Measurements from ENCODE around the gene IFI27. TPM values are rescaled to one million over a fixed set of nuclear protein-coding genes. Genes with fewer than 3 reads are reported as not detected.

IFI27 gene
- total and polyA plus RNA-seq, 2 of the 4 experiments (the other 2 are of a cell fraction): under 0.01 to 0.60 TPM

GRCh38 chr14:94127330-94127729 is 16.8 kb downstream of the IFI27 start:
- no TSS peak for BruUV-seq (replicated peaks)
- no peak overlapping the region for H2AK5ac ChIP-seq (ENCODE audit: low read depth, low read length)
- H3K9me3 ChIP-seq (ENCODE audit: control insufficient read depth, insufficient read depth, low read length): no peaks in the 10 kb centered on the region
- H4K5ac ChIP-seq (ENCODE audit: low read depth, low read length): no peak overlapping the region
- no peak overlapping the region for H2BK15ac ChIP-seq (ENCODE audit: low read depth, low read length)
- H4K91ac ChIP-seq (ENCODE audit: insufficient read depth, low read depth, low read length): no peak overlapping the region
- CTCF ChIA-PET: no interaction called here
- no peak overlapping the region for H2BK5ac ChIP-seq (ENCODE audit: low read depth, low read length, poor library complexity, severe bottlenecking)
- POLR2A ChIA-PET (ENCODE audit: unreplicated experiment): no interaction called here
- H3K9me1 ChIP-seq (ENCODE audit: insufficient read depth, low read length): peaks cover 5% of the 10 kb centered on the region; the same call in 1 of the 2 replicates
- ATAC-seq (ENCODE audit: low read depth) (no peak), DNase-seq (no peak)
- intact Hi-C loops (cut with micrococcal nuclease) (no loop called here), in situ Hi-C loops (cut with MboI; ENCODE audit: low sequenced_read_pairs) (no loop called here), dilution Hi-C loops (cut with HindIII; ENCODE audit: low sequenced_read_pairs, unreplicated experiment) (no loop called here)
- H3K18ac ChIP-seq (ENCODE audit: low read depth, low read length): no peak overlapping the region
- H4K20me1 ChIP-seq (ENCODE audit: insufficient read depth, low read length): no peaks in the 10 kb centered on the region
- no peak overlapping the region for H3K4me2 ChIP-seq (ENCODE audit: low read depth, low read length)
- H3K56ac ChIP-seq (ENCODE audit: extremely low read depth, insufficient read depth, low read length): no peak overlapping the region
- TF ChIP-seq SMC3 (IDR thresholded peaks at IDR 0.05; ENCODE audit: low read depth, low read length) (no peak), FOS (IDR thresholded peaks at IDR 0.05; ENCODE audit: low read depth, low read length) (no peak), MXI1 (IDR thresholded peaks at IDR 0.05; ENCODE audit: borderline replicate concordance, low read depth, low read length) (no peak), MAZ (IDR thresholded peaks at IDR 0.05; ENCODE audit: borderline replicate concordance, low read depth, low read length) (no peak), RCOR1 (IDR thresholded peaks at IDR 0.05; ENCODE audit: insufficient replicate concordance, low read length) (no peak), POLR2A (IDR thresholded peaks at IDR 0.05; ENCODE audit: low read depth, low read length) (no peak), MAFK (IDR thresholded peaks at IDR 0.05; ENCODE audit: low read depth, low read length) (no peak), CTCF (conservative IDR thresholded peaks at IDR 0.05; ENCODE audit: low read depth, low read length) (no peak), BHLHE40 (IDR thresholded peaks at IDR 0.05; ENCODE audit: low read depth, low read length) (no peak), CEBPB (IDR thresholded peaks at IDR 0.05; ENCODE audit: low read depth, low read length) (no peak), RFX5 (IDR thresholded peaks at IDR 0.05; ENCODE audit: low read depth, low read length) (no peak)
- H3K9ac ChIP-seq (ENCODE audit: low read depth, low read length): no peak overlapping the region
- H3K23ac ChIP-seq (ENCODE audit: low read depth, low read length): no peak overlapping the region
- peaks cover 0 to 14% of the 10 kb centered on the region in 2 experiments; a peak in 1 of 4 replicates for H3K79me1 ChIP-seq (ENCODE audit: low read depth in 1 of 2, low read length in 2 of 2)
- no peak overlapping the region for H3K4ac ChIP-seq (ENCODE audit: low read depth, low read length)
- H2AK9ac ChIP-seq (replicated peaks; ENCODE audit: low read depth, low read length, poor library complexity): no peak overlapping the region
- H2BK120ac ChIP-seq (ENCODE audit: low read depth, low read length): no peak overlapping the region
- no peak overlapping the region for H4K8ac ChIP-seq (ENCODE audit: low read depth in 2 of 2, low read length in 2 of 2)
- H2BK20ac ChIP-seq (ENCODE audit: low read depth, low read length): no peak overlapping the region
- H2AFZ ChIP-seq (replicated peaks; ENCODE audit: low read length, poor library complexity): no peak overlapping the region
- no peaks in the 10 kb centered on the region for H3K27me3 ChIP-seq (ENCODE audit: control insufficient read depth, insufficient read depth, low read length)
- peaks cover 12% of the 10 kb centered on the region for H3K36me3 ChIP-seq (ENCODE audit: control insufficient read depth, insufficient read depth, low read length)
- H3K4me1 ChIP-seq (ENCODE audit: control insufficient read depth, insufficient read depth, low read length): peaks cover 5% of the 10 kb centered on the region
- no peak overlapping the region for H3K27ac ChIP-seq (ENCODE audit: insufficient read depth, low read length)
- no peak overlapping the region for H3K4me3 ChIP-seq (ENCODE audit: insufficient read depth, low read depth, low read length)
- WGBS, 2 experiments (ENCODE audit: extremely low coverage in 2 of 2, insufficient read length in 1 of 2): no CpG with 5 or more reads among the region's 6 CpGs
- no peak overlapping the region for H3K14ac ChIP-seq (replicated peaks; ENCODE audit: low read depth, low read length)

Data from IMR-90 (cell line).